GM23338 (cell line): ENCODE measurements around the gene COL4A1. TPM values are rescaled to one million over a fixed set of nuclear protein-coding genes. Genes with fewer than 3 reads are reported as not detected.

ENCODE experiments used
- ATAC-seq: fragments of 200-7000 bp; cut with Tn5 transposase; 3 replicates; pipeline ENCODE4 v1.9.1; 2020
- DNase-seq: peaks from one replicate; pipeline ENCODE4 v3.0.0-alpha.2; 2015; ENCODE audit warnings: low spot score
- H2AFZ ChIP-seq: fragments of 200-600 bp; sonication (generic); 2 replicates; pipeline ENCODE4 v1.8.0; 2016; ENCODE audit warnings: antibody characterized with exemption, mild to moderate bottlenecking, moderate library complexity
- H3F3A ChIP-seq: fragments of 200-600 bp; sonication (generic); replicated peaks from 2 replicates; pipeline ENCODE4 v1.8.0; 2017; ENCODE audit warnings: antibody characterized with exemption, mixed run types, low read depth
- H3K27ac ChIP-seq: fragments of 200-600 bp; sonication (generic); 2 replicates; pipeline ENCODE4 v1.6.1; 2016; ENCODE audit warnings: low read depth
- H3K27me3 ChIP-seq: fragments of 200-600 bp; sonication (generic); 2 replicates; pipeline ENCODE4 v1.8.0; 2016; ENCODE audit warnings: mild to moderate bottlenecking, mixed run types, moderate library complexity; ENCODE audit not compliant: insufficient read depth
- H3K36me3 ChIP-seq: fragments of 200-600 bp; sonication (generic); 2 replicates; pipeline ENCODE4 v1.8.0; 2016; ENCODE audit warnings: mild to moderate bottlenecking; ENCODE audit not compliant: insufficient read depth
- H3K4me1 ChIP-seq: fragments of 200-600 bp; sonication (generic); 2 replicates; pipeline ENCODE4 v1.8.0; 2016; ENCODE audit warnings: mild to moderate bottlenecking, moderate library complexity; ENCODE audit not compliant: insufficient read depth
- H3K4me2 ChIP-seq: fragments of 200-600 bp; sonication (generic); 2 replicates; pipeline ENCODE4 v1.7.1; 2017; ENCODE audit warnings: mixed run types
- H3K4me3 ChIP-seq: fragments of 200-600 bp; sonication (generic); 2 replicates; pipeline ENCODE4 v1.6.1; 2016; ENCODE audit warnings: mixed run types
- H3K79me2 ChIP-seq: fragments of 200-600 bp; sonication (generic); replicated peaks from 2 replicates; pipeline ENCODE4 v1.8.0; 2017; ENCODE audit warnings: mild to moderate bottlenecking; ENCODE audit not compliant: insufficient read depth
- H3K9me2 ChIP-seq: fragments of 200-600 bp; sonication (generic); 2 replicates; pipeline ENCODE4 v1.8.0; 2017; ENCODE audit not compliant: insufficient read depth
- H4K20me1 ChIP-seq: fragments of 200-600 bp; sonication (generic); replicated peaks from 2 replicates; pipeline ENCODE4 v1.8.0; 2017; ENCODE audit warnings: mild to moderate bottlenecking; ENCODE audit not compliant: insufficient read depth
- H3K27ac Mint-ChIP-seq: 2 replicates; pipeline ENCODE4 v1.8.0; 2020; ENCODE audit warnings: inconsistent platforms, mild to moderate bottlenecking, moderate library complexity, mixed read lengths
- H3K27me3 Mint-ChIP-seq: 3 replicates; pipeline ENCODE4 v1.8.0; 2022; ENCODE audit warnings: low read depth, mild to moderate bottlenecking, moderate library complexity, mixed read lengths, inconsistent platforms; ENCODE audit not compliant: insufficient read depth, poor library complexity
- H3K36me3 Mint-ChIP-seq: 3 replicates; pipeline ENCODE4 v1.8.0; 2021; ENCODE audit warnings: low read depth, mild to moderate bottlenecking, inconsistent platforms, moderate library complexity, mixed read lengths
- H3K4me1 Mint-ChIP-seq: 3 replicates; pipeline ENCODE4 v1.8.0; 2020; ENCODE audit warnings: mild to moderate bottlenecking, inconsistent platforms, mixed read lengths
- H3K4me3 Mint-ChIP-seq: 3 replicates; pipeline ENCODE4 v1.8.0; 2021; ENCODE audit warnings: moderate library complexity, mild to moderate bottlenecking, inconsistent platforms, mixed read lengths
- H3K9me3 Mint-ChIP-seq: 3 replicates; pipeline ENCODE4 v1.8.0; 2020; ENCODE audit warnings: moderate library complexity, mild to moderate bottlenecking, inconsistent platforms, mixed read lengths
- CREB1 ChIP-seq: fragments of 250-450 bp; sonication (Bioruptor Pico); IDR thresholded peaks from 2 replicates; pipeline ENCODE4 v1.5.0; 2020; ENCODE audit warnings: low read depth, mild to moderate bottlenecking, moderate library complexity
- EZH2 ChIP-seq: fragments of 200-600 bp; sonication (generic); IDR thresholded peaks from one replicate; pipeline ENCODE4 v1.8.0; 2017; ENCODE audit warnings: antibody characterized with exemption, mild to moderate bottlenecking, low read depth; ENCODE audit not compliant: unreplicated experiment
- EZH2phosphoT487 ChIP-seq: fragments of 200-600 bp; sonication (generic); IDR thresholded peaks from one replicate; pipeline ENCODE4 v1.8.1; 2018; ENCODE audit warnings: antibody characterized with exemption; ENCODE audit not compliant: unreplicated experiment
- JUNB ChIP-seq: IDR thresholded peaks from one replicate; pipeline ENCODE4 v1.6.1; 2016; ENCODE audit warnings: antibody characterized with exemption; ENCODE audit not compliant: unreplicated experiment
- NANOG ChIP-seq: IDR thresholded peaks from 2 replicates; pipeline ENCODE4 v1.6.1; 2016; ENCODE audit warnings: antibody characterized with exemption, borderline replicate concordance
- POLR2AphosphoS5 ChIP-seq: IDR thresholded peaks from 2 replicates; pipeline ENCODE4 v1.6.1; 2016; ENCODE audit warnings: antibody characterized with exemption, low read depth
- STAT1 ChIP-seq: IDR thresholded peaks from one replicate; pipeline ENCODE4 v1.6.1; 2016; ENCODE audit warnings: antibody characterized with exemption; ENCODE audit not compliant: unreplicated experiment
- ZNF114 ChIP-seq: fragments of 250-450 bp; sonication (Bioruptor Pico); IDR thresholded peaks from 2 replicates; pipeline ENCODE4 v1.5.0; 2020; ENCODE audit warnings: mild to moderate bottlenecking, moderate library complexity
- ZNF331 ChIP-seq: fragments of 250-450 bp; sonication (Bioruptor Pico); IDR thresholded peaks from 2 replicates; pipeline ENCODE4 v1.5.0; 2020; ENCODE audit warnings: low read depth, mild to moderate bottlenecking, moderate library complexity
- polyA plus RNA-seq: library from polyadenylated mRNA; unstranded; fragments of >200 nt; fragmentation: Nextera tagmentation; extraction: Ambion mirVana; gene quantifications from 2 replicates; pipeline ENCODE4 v1.2.1, GENCODE V29; 2016
- total RNA-seq: library from RNA; depleted of rRNA; stranded (reverse); fragments of >200 nt; shearing (Covaris generic); gene quantifications from 2 replicates; pipeline ENCODE4 v1.2.3, GENCODE V29; 2014
- TF ChIP-seq, protein P1 (sequence below): IDR thresholded peaks from 2 replicates; pipeline ENCODE4 v1.6.1; 2016; ENCODE audit warnings: antibody characterized with exemption
- TF ChIP-seq, protein P2 (sequence below), 2 experiments: fragments of 200-600 bp in 1 of 2; sonication (generic) in 1 of 2; conservative IDR thresholded peaks; 2 replicates each; pipeline versions ENCODE4 v1.5.1 to v1.6.1; 2016 to 2017; ENCODE audit warnings: antibody characterized with exemption in 2 of 2, low read depth in 2 of 2, mild to moderate bottlenecking in 2 of 2, moderate library complexity in 1 of 2
- TF ChIP-seq, protein P3 (sequence below): IDR thresholded peaks from one replicate; pipeline ENCODE4 v1.6.1; 2018; ENCODE audit warnings: antibody characterized with exemption; ENCODE audit not compliant: unreplicated experiment

The COL4A1 gene
- total and polyA plus RNA-seq, 2 experiments from 2014 or later: 39.1 to 110 TPM

- Histone ChIP-seq H3K36me3 (no peaks in the 10 kb centered on the region), H3K27ac (no peak overlapping the region), H3K79me2 (no peaks in the 10 kb centered on the region), H3K4me1 (no peaks in the 10 kb centered on the region), H3K4me2 (no peak overlapping the region), H4K20me1 (no peaks in the 10 kb centered on the region), H3K9me2 (0 out of 2 replicates have a peak, but pooled peaks cover 3% of the 10 kb centered on the region), H3F3A (no peaks in the 10 kb centered on the region), H2AFZ (no peak overlapping the region), H3K4me3 (no peak overlapping the region), H3K27me3 (no peaks in the 10 kb centered on the region)
- no peak for TF ChIP-seq POLR2AphosphoS5
- DNase-seq (no peak), ATAC-seq (no peak)
- Mint-ChIP-seq H3K36me3 (no peaks in the 10 kb centered on the region), H3K27ac (no peak overlapping the region), H3K9me3 (no peaks in the 10 kb centered on the region), H3K4me3 (no peak overlapping the region), H3K4me1 (peaks cover 11% of the 10 kb centered on the region; the same call in 2 of the 3 replicates), H3K27me3 (peaks cover 6% of the 10 kb centered on the region)
These were observed 186.7 kb downstream of the COL4A1 start for GRCh38 chr13:110119935-110120905.

GRCh38 chr13:110118106-110118505 is 188.9 kb downstream of the COL4A1 start:
- DNase-seq: no peak
- H3K4me1 Mint-ChIP-seq: peaks cover 10% of the 10 kb centered on the region; the same call in 2 of the 3 replicates
- H3K27me3 Mint-ChIP-seq: peaks cover 11% of the 10 kb centered on the region
- TF ChIP-seq ZNF114 (CRISPR knock-in tag) (no peak), STAT1 (no peak), EZH2 (no peak), ZNF331 (no peak), JUNB (no peak), EZH2phosphoT487 (no peak), CREB1 (CRISPR knock-in tag) (no peak), POLR2AphosphoS5 (no peak), NANOG (no peak)
- TF ChIP-seq, protein P1, sequence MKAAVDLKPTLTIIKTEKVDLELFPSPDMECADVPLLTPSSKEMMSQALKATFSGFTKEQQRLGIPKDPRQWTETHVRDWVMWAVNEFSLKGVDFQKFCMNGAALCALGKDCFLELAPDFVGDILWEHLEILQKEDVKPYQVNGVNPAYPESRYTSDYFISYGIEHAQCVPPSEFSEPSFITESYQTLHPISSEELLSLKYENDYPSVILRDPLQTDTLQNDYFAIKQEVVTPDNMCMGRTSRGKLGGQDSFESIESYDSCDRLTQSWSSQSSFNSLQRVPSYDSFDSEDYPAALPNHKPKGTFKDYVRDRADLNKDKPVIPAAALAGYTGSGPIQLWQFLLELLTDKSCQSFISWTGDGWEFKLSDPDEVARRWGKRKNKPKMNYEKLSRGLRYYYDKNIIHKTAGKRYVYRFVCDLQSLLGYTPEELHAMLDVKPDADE: no peak
- TF ChIP-seq, protein P2, sequence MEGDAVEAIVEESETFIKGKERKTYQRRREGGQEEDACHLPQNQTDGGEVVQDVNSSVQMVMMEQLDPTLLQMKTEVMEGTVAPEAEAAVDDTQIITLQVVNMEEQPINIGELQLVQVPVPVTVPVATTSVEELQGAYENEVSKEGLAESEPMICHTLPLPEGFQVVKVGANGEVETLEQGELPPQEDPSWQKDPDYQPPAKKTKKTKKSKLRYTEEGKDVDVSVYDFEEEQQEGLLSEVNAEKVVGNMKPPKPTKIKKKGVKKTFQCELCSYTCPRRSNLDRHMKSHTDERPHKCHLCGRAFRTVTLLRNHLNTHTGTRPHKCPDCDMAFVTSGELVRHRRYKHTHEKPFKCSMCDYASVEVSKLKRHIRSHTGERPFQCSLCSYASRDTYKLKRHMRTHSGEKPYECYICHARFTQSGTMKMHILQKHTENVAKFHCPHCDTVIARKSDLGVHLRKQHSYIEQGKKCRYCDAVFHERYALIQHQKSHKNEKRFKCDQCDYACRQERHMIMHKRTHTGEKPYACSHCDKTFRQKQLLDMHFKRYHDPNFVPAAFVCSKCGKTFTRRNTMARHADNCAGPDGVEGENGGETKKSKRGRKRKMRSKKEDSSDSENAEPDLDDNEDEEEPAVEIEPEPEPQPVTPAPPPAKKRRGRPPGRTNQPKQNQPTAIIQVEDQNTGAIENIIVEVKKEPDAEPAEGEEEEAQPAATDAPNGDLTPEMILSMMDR (conservative IDR thresholded peaks at IDR 0.05; ENCODE audit: low read depth in 2 of 2): no peak
- TF ChIP-seq, protein P3, sequence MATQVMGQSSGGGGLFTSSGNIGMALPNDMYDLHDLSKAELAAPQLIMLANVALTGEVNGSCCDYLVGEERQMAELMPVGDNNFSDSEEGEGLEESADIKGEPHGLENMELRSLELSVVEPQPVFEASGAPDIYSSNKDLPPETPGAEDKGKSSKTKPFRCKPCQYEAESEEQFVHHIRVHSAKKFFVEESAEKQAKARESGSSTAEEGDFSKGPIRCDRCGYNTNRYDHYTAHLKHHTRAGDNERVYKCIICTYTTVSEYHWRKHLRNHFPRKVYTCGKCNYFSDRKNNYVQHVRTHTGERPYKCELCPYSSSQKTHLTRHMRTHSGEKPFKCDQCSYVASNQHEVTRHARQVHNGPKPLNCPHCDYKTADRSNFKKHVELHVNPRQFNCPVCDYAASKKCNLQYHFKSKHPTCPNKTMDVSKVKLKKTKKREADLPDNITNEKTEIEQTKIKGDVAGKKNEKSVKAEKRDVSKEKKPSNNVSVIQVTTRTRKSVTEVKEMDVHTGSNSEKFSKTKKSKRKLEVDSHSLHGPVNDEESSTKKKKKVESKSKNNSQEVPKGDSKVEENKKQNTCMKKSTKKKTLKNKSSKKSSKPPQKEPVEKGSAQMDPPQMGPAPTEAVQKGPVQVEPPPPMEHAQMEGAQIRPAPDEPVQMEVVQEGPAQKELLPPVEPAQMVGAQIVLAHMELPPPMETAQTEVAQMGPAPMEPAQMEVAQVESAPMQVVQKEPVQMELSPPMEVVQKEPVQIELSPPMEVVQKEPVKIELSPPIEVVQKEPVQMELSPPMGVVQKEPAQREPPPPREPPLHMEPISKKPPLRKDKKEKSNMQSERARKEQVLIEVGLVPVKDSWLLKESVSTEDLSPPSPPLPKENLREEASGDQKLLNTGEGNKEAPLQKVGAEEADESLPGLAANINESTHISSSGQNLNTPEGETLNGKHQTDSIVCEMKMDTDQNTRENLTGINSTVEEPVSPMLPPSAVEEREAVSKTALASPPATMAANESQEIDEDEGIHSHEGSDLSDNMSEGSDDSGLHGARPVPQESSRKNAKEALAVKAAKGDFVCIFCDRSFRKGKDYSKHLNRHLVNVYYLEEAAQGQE: no peak

More at GRCh38 chr13:110118106-110118505, 188.9 kb downstream of the COL4A1 start:
- H4K20me1 ChIP-seq: no peaks in the 10 kb centered on the region
- no peaks in the 10 kb centered on the region for H3K79me2 ChIP-seq
- no peak for ATAC-seq
- no peak overlapping the region for H3K27ac ChIP-seq
- no peaks in the 10 kb centered on the region for H3K4me1 ChIP-seq
- H3K27ac Mint-ChIP-seq: no peak overlapping the region
- no peaks in the 10 kb centered on the region for H3K36me3 Mint-ChIP-seq
- no peaks in the 10 kb centered on the region for H3K9me3 Mint-ChIP-seq
- H3K9me2 ChIP-seq: no peaks in the 10 kb centered on the region
- H3K4me3 ChIP-seq: no peak overlapping the region
- no peak overlapping the region for H3K4me2 ChIP-seq
- H3F3A ChIP-seq: no peaks in the 10 kb centered on the region
- no peak overlapping the region for H2AFZ ChIP-seq
- H3K4me3 Mint-ChIP-seq: no peak overlapping the region
- no peaks in the 10 kb centered on the region for H3K27me3 ChIP-seq
- H3K36me3 ChIP-seq: no peaks in the 10 kb centered on the region
